SK-N-DZ (cell line): ENCODE data around the gene COPS8.

Source experiments
- DNase-seq: peaks from one replicate; pipeline ENCODE4 v3.0.0-alpha.2; 2015; ENCODE audit warnings: low spot score

Gene COPS8

DNA sequence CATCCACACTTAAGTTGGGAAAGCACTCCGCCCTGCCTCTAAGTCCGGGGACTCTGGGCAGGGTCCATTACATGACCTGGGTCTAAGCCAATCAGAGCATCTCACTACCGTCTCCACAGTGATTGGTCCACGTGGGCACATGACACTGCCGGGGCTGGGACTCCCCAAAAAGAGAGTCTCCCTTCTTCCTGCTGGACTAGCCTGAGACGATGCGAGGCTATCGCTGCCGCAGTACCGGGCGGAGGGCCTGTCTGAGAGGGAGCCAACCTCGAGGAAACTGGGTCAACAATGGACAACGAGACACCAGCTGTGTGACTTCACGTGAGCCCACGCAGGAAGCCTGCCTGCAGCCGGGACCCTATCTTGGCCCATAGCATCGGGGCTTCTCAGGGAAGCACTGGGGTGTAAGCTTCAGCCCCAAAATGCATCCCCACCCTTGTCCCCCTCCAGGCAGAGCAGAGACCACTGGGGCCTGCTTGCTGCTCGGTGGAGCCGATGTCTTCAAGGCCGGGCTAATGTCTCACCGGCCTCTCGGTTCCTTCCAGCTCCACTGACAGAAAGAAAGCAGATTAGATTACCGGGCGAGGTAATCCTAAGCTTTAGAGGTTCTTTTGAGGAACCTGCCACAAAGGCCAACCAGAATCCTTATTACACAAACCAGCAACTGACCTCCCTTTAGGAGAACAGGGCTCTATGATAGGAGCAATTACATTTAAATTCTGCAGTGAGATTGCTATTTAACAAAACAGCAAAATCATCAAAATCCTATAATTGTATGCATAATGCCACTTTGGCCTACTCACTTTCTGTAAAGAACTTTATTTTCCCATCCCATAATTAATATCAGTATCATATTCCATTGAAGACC is 21.3 kb upstream of the COPS8 start:
- DNase-seq = no peak

DNA sequence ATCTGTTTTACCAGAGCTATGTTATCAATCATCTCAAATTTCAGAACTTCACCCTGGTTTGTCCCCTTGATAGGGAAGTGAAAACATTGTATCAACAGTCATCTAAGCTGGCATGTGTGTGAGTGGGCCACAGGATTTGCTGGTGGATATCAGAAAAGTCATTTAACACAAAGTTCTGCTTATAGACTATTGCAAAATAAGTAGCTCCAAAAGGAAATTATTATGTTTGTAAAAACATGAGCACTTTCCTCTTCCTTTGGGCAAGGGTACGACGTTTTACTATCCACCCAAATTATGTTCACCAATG is 20.7 kb upstream of the COPS8 start:
- no peak for DNase-seq

DNA sequence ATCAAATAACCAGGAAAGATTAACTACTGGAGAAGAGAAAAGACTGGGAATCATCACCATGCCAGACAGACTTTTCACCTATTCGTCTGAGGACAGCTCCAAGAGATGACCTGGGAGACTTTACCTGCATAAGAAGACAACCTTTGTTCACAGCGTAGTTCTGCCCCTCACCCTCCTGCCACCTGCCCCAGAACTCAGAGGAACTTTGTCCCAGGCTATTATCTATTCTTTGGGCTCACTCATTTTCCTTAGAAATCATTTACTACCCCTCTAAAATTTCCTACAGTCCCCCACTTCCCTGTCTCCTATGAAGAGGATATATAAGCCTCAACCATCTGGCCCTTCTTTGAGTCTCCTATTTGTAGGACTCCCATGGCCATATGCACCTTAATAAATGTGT is 19.3 kb upstream of the COPS8 start:
- no peak for DNase-seq

DNA sequence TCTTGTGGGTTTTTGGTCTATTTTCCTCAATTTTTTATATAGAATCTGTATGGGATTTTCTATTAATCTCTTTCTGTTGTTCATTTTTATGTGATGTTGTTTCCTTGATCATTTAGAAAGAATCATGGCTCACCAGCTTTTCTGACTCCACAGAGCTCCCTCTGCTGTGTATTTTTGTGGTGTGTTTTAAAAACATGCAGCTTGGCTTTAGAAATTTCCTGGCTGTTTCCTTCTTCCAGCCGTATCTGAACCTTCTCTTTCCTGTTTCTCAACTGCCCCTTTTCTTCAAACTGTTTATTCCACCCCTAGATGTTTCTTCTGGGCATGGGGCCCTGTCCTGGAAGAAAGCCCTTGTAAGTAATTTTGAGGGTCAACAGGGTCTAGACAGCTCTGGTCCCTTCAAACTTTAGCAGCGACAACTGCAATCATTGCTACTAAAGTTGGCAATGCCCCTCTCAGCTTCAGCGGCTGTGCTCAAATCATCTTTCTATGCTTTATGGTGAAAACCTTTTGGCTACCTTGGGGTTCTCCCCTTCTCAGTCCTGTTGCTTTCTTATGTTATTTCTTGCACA is 17.6 kb upstream of the COPS8 start:
- DNase-seq = no peak

DNA sequence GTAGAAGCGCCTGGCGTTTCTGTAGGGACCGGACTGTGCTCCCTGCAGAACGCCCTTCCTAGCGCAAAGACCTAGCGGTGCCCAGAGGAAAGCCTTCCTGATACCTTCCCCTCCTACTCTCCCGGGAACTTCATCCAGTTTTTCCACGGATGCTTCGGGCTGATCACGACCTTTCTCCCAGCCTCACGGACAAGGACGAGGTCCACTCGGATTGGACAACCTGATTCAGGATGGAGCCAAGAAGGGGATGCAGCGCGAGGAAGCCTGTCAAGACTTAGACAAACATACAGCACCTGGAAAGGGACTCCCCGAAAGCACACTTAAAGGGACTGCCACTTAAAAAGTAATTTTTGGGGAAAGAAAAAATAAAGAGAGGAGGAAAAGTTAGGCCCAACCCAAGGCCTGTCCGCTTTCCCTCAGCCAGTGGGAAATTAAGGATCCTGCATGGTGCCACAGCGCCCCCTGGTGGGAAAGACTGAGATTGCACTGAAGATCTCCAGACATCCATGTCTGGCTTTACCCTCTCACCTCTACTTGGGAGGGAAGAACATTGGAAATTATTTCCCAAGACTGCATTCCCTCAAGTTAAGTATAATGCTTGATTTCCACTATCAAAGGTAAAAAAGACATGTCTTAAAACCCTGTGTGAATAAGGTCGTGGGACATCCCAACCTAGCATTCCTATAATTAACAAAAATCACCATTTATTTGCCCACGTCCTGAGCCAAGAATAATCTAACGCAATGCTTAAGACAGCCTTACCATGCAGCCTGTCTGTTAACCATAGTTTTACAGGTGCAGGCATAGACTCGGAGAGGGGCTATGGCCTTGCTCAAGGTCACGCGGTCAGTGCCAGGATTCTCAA is 13.4 kb upstream of the COPS8 start:
- peak; percentile 59 for DNase-seq

DNA sequence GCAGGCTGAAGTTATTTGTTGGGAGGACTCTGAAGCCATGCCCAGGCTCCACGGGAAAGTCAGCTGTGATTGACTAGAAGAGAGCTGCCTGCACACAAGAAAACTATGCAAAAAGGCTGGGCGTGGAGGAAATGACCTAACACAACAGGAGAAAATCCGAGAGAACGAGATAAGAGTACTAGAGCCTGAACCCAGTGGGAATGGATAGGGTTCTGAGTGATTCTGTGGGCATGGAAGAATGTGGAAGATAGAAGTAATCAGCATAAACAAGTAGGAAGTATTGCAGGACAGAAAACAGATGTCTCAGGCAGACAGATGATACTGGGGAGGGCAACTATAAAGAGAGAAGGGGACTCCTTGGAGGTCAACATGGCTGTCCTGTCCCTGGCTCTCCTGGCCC is 12.1 kb upstream of the COPS8 start:
- DNase-seq = no peak

DNA sequence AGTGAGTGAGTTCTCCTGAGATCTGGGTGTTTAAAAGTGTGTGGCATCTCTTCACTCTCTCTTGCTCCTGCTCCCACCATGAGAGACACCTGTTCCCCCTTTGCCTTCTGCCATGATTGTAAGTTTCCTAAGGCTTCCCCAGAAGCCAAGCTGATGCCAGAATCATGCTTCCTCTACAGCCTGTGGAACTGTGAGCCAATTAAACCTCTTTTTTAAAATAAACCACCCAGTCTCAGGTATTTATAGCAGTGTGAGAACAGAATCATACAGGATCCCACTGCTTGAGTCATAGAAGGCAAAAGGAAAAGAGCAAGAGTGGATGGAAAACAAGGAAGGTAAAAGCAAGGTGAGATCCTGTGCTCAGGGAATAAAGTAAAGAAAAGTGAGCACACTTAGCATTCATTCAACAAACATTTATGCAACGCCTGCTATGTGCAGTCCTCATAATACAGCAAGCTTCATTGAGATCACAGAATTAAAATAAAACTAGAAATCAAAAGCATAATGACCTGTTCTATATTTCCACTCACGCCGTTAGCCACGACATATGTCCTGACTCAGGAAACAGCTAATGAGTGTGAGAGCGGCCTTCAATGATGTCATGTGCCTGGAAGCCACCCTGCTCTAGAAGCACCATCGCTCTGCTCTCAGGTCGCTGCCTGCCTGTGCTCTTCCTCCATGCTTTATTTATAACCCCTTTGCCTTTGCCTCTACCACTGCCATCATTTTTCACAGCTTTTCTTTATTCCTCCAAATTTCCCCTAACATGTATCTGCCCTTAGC is 11.3 kb upstream of the COPS8 start:
- no peak for DNase-seq

DNA sequence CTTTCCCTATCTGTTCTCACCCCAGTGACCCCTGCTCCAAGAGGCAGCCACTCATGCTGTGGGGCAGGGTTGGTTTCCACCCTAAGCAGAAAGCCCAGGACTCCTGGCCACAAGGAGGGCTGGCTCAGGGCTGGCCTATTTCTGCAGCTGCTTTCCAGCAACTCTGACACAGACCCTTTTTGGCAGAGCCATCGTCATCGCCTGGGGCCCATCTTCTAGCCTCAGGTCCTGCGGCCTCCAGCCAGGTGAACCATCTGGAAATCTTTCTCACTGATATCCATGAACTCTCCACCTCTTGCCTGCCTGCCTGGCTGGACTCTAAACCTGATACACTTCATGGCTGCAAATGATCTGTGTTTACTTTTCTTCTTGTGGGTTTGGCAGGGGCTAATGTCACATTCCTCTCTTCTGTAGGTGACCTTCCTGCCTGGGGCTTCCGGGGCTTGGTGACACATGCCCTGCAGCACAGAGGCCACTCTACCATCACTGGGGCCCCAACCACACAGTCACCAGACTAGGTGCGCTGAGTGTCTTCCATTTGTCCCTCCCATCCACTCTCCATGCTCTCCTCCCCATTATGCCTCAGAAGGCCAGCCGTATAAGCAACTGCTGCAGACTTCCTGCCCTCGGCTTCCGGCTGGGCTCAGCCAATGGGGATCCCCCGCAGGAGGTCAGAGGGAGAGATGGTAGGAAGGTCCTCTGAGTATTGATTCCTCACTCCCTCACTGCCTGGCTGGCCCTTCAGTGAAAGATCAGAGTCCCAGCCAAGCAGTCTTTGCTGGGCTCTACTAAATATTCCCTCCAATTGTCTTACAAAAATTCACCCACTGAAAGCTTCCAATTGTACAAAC is 9.7 kb upstream of the COPS8 start:
- DNase-seq = no peak

DNA sequence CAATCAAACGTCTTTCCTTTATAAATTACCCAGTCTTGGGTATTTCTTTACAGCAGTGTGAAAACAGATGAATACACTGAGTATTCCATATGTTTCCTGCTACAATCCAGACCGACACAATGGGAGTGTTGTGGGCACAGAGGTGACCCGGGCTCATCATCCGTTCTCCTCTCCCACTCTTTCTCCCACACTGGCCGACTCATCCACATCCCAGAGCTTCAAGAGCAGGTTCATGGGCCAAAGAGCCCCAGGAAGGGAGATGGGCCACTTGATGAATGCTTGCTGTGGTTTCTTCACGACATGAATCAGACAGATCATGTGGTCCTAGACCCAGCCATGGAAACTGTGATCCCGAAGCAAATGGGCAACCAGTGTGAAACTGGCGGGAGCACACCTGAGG is 4.1 kb upstream of the COPS8 start:
- no peak for DNase-seq

DNA sequence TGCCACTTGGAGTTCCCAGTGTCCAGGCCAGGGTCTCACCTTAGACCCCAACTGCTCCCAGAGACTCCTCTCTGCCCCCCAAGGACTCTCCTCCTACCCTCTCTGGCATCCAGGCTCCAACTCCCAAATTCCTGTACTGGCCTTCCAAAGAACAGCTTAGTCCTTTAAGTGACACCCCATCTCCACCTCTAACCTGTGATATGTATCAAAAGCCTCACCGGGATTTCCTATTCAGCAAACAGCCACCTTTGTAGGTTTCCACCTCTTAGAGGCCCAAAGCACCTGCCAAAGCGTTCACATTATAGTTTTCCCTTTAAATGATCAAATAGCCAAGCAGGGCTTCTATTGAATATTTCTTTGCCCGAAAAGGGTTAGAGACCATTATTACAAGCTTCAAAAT is 2.7 kb upstream of the COPS8 start:
- no peak for DNase-seq

DNA sequence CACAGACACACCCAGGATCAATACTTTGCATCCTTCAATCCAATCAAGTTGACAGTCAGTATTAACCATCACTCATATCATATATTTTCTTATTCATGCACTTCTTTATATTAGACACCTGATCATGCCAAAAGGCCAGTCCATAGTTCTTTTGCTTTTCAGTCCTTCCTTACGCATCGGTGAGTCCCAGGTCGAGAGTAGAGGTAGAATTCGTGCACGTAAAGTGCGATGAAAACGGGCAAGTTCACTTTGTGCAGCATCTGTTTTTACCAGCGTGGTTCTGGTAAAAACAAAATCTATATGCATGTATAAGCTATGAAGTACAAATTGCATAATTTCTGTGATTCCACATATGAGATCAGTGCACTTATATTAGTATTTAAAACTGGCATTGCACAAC is 1.2 kb upstream of the COPS8 start:
- no peak for DNase-seq

DNA sequence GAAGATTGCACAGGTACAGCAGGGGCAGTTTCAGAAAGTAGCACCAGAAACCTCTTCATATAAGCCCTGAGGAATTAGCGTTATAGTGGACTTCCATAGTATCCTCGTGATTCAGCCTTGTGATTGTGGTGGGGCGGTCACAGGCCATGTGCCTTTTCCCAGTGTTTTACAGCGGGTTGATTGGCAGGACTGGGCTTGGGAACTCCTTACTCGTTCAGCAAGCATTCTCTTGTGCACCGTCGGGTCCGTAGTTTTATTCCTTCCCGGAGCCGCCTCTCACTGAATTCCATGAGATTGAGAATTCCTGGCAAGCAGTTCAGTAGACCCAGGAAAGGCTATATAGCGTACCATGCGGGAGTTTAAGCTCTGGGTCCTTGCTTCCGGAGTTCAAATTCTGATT is 5.2 kb downstream of the COPS8 start:
- DNase-seq = no peak

DNA sequence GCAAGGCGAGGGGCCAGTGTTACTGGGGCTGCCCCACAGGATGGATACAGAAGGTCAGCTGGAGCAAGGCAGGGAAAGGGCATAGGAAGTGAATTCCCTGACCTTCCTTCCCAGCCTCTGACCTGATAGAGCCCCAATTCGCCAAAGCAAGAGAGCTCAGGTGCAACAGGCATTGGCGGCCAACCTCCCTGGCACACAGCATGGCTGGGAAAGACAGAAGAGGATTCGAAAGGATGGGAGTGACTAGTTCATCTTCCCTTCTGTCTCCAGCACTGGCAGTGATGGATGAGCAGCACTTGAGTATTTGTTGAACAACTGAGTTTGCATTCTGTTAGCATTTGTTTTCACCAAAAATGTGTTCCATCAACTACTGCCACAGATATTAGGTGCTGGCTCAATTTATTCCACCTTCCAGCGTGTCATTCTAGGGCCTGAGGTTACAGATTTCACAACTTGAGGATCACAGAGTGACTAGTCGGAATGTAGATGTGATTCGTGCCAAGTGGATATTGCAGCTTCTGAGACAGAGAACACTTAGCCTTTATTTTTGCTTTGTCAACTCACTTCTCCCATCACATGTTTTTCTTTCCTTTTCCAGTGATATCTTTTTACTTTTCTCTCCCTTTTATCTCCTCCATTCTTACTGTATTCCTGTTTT is 6.2 kb downstream of the COPS8 start:
- no peak for DNase-seq

DNA sequence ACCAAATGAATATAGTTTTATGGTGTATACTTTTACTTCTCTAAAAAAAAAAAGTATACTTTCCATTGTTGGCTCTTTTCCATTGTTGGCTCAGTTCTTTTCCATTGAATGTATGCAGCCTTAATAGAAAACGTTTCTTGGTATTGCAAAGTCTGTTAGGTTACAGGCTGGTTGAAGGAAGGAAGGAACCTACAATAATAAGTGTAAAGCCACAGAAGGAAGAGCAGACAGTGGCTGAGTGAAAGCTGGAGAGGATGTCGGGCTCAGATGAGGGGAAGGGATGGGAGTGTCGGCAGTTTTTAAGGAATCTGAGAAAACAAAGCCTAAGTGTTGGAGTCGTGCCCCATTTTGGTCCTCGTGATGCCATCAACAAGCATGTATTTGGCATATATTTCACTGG is 6.8 kb downstream of the COPS8 start:
- no peak for DNase-seq

DNA sequence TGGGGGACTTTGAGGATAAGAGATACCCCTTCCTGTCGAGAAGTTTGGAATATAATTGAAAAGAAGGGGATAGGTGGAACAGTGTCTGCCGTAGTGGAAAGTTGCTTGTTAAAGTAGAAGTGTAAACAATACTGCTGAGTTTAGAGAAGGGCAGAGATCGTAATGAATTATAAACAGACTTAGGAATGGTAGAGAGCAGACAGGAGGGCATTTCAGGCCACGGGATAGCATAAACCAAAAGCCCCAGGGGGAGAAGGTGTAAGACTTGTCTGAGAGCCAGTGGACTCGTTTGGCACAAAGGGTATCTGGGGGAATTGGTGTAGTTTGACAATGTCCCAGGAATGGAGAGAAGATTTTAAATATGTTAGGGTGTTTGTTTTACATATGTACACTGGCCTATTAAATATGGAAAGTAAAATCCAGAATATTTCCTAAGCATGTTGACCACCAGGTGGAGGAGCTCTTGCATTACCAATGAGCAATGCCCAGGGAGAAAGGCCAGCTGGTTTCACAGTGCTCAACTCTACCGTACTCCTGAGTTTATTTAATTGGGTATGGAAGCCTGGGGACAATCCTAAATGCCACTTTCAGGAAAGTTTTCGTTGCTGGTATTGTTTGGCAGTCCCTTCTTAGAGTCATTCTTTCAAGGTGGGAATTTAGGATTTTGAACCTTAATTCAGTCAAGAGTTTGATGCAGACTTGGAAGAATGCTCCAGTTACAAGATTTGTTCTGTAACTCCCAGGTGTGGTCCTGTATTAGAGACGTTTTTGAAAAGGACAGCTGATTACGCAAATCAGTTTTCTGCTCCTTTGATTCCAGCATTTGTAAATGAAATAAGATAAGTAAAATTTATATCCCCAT is 7.5 kb downstream of the COPS8 start:
- no peak for DNase-seq

DNA sequence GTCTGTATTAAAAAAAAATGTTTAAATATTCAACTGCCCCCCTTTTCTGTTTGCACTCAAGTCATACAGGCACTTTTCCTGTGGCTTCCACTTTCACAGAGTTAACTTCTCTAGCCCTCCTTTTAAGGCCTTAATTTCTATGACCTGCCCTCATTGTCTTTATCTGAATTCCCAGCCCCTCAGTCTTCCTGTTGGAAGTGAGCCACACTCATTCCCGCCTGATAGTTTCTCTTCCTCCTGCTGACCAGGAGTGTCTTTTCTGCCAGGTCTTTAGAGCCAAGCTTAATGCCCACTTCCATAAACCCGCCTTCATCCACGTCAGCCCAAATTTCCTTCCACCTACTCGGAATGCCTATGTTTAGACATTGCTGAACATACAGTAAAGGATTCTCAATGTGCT is 10.5 kb downstream of the COPS8 start:
- DNase-seq = no peak

DNA sequence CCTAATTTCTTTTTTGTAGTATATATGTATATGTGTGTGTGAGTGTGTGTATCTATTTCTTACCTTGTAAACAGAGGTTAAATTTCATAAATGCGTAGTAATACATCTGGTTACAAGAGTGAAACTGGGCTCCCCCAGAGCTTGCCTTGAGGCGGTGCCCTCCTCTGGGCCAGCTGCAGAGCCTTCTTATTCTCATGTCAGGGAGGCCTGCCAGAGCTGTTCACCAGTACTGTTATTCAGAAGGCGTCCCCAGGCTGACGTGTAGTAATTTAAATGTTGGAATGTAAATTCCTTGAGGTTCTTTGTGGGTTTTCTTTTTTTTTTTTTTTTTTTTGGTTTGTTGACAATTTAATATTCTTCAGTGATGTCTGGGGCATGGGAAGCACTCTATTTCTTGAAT is 11.2 kb downstream of the COPS8 start:
- no peak for DNase-seq

DNA sequence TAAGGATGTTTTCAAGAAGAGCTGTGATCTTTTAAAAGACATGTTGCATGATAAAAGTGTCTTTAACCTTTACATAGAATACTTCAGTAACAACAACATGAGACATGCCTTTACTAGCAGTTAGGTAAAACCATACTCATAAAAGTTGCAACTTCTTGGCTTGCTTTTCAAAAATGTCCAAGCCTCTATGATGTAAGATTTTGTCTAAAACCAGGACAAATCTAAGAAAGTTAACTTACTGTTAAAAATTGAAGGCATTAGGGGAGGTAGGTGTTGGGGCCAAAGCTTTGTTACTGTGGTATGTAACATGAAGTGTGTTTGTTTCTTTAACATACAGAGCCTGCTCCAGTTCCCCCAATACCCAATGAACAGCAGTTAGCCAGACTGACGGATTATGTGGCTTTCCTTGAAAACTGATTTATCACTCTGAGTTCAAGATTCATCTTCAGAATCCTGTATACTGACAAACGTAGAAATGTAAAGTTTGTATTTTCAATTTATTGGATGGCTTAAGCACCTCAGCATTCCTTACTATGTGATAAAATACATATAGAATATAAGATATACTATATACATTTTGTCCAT is 11.7 kb downstream of the COPS8 start:
- DNase-seq = no peak
